NCI-H82 (cell line): ENCODE results near the gene NFASC.

Source experiments
- DNase-seq: peaks from one replicate; lab custom pipeline; 2025; lab: John Stamatoyannopoulos, UW

NFASC gene

DNA sequence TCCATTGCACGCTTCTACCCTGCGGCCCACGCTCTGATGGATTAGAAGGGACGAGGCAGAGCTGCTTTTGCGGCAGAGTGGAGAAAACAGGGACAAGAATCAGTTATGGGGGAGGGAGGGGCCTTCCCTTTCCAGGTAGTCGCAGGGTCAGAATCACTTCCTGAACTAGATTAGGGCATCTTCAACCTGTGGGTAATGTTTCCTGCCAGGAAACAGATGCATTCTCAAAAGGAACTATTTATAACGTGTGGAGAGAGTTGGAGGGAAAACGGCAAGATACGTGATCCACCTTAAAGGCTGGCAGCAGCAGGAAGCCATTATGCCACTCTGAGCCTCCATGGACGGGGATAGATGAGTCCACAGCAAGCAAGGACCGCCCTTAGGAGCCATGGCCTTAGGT, 112.5 kb downstream of the NFASC start:
- DNase-seq = no peak

DNA sequence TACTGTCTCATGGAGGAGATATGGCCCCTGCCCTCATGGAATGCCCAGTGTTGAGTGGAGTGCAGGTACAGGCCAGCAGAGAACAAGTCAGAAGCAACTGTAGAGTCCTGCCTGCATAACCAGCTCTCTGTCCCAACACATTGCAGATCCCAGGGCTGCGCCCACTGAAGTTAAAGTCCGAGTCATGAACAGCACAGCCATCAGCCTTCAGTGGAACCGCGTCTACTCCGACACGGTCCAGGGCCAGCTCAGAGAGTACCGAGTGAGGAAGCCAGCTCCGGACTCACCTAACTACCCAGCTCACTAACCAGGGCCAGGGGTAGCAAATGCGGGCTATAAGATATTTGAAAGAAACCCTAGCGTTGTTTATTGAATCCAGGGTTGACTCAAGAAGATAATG, 113.2 kb downstream of the NFASC start:
- no peak for DNase-seq

DNA sequence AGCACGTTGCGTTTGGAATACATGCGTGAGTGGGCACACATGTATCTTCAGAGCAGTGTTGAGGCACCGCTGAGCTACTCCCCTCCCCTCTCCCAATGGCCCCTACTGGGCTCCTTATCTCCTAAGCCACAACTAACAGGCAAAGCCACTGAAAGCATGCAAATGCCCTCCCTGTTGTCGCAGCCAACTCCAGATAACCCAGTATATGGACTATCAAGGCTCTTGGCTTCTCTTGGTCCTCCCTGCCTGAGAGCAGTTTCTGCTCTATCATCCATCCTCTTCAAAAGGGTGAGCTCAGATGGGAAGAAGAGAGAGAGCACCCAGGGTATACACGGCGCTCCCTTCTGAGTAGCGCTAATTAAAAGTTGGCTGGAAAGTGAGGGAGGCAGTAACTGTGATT, 113.8 kb downstream of the NFASC start:
- no peak for DNase-seq

DNA sequence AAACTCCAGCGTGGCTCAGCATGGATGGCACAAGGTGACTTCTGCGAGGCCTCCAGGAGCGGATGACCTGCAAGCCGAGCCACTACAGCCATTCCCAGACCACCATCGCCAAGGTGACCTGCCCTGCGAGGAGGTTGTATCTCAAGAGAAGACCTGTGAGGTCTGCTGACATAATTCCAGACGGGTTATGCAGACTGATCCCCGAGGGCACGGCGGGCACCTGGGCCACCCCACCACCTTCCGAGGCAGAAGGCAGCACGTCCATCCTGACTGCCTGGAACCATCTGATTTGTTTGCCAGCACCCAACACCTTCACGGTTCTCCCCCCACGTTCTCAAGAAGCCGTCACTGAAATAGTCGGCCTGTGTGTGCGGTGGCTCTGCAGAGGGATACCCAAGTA, 115.5 kb downstream of the NFASC start:
- no peak for DNase-seq

DNA sequence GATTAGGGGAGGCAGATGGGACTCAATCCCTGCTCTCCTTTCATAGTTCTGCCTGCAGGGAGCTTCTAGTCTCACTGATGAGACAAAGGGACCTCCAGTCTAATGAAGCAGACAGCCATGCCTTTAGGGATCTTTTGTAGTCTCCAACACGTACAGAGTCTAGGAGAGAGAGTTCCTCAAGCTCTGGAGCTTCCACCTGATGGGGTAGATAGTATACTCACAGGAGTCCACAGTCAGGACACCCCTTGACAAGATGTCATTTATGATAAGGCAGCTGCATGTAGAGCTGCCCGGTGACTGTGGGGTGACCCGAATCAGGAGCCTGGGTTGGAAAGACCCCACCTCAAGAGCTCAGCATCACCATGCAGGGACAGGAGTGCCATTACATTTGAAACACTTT, 117.0 kb downstream of the NFASC start:
- no peak for DNase-seq

DNA sequence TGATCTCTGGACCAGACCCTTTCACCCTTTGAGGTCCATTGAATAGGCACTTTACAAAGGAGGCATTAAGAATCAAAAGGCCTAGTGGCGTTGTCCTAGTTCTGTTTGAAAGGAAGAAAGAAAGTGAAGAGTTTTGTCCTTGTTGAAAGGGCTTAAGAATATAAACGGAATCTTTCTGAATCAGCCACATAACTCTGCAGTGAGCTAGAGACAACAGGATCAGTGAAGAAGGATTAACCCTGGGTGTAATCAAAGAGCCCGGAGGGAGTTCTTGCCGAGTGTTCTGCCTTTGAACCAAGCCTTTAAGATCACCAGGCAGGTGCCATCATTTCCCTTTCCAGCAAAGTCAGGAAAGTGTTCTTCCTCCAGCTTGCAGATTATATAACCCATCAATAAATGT, 117.5 kb downstream of the NFASC start:
- DNase-seq = peak; percentile 84

DNA sequence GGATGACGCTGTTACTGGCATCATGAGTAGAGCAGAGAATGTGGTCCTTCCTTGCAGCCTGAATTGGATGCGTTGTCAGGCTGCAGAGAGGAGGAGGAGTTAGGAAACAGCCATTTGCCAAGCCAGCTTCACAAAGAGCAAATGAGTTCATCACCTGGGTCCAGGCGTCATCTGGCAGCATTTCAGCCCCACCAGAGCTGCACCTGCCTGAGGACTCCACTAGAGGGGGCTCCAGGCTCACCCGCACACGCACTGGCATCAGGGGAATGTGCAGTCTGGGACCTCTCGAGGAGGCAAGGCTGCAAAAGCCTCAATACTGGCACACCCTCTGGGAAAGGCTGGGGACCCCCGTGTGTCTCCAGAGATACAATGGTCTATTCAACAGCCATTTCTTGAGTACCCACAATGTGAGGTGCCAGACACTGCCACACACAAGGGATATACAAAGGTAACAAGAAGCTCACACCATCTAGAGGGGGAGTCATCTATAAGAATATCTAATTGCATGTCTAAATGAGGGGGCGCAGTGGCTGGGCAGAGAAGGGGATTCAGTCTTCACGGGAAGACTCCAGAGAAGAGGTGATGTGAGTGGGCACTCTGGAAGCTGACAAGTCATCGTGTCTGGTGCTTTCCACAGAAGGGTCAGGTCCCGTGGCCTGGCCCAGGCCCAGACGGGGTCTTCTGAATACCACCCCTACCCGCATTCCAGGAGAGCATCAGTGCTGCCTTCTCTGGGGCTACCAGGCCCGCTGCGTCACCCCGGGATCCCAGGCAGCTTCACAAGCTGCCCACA, 118.8 kb downstream of the NFASC start:
- DNase-seq = peak; percentile 95

DNA sequence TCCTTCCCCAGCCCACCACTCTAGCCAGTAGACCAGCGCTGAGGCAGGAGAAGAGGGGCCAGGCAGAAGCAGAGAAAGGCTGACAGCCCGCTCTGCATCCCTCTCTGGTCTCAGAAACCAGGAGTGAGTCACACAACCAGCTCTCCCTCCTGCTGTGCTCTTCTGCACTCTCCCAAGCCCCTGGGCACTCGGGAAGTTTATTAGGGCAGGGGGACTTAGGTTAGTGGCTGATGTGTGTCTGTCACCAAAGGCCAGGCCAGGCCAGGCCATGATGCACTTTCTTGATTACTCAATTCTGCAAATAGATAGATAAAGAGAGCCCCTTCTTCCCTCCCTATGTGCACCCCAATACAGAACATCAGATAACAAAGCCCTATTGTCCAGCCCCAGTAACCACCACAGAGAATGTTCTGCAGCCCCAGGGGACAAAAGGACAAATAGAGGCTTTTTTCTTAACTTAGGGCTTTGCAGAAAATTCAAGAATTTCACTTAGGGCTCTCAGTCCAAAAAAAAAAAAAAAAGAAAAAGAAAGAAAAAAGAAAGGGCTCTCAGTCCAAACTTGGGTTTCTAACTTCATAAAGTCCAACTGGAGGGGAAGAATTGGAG, 119.5 kb downstream of the NFASC start:
- DNase-seq = no peak

DNA sequence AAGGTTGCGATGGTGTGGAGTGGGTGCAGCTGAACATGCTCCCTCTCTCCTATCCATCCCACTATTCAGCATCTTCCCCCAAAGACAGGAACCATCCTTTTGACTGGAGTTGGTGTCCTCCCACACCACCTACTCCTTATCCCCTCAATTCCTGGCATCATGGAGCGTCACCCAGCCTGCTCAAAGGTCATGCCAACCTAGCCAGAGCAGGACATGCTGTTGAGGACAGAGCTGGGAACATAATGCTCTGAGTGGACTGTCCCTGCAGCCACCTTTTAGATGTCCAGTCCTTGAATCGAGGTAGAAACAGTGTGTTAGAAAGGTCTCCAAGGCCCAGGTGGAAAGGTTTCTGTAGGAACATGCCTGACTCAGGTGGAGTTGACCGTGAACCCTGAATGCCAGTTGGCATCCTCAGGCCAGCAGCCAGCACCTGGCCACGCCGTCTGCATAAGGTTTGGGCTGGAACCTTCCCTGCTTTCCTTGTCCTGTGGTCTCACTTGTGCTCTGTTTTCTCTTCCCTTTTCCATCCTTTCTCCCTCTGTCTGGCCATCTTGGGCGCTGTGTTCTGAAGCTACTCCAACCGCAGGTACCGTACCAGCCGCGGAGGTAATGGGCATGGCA, 120.2 kb downstream of the NFASC start:
- no peak for DNase-seq

DNA sequence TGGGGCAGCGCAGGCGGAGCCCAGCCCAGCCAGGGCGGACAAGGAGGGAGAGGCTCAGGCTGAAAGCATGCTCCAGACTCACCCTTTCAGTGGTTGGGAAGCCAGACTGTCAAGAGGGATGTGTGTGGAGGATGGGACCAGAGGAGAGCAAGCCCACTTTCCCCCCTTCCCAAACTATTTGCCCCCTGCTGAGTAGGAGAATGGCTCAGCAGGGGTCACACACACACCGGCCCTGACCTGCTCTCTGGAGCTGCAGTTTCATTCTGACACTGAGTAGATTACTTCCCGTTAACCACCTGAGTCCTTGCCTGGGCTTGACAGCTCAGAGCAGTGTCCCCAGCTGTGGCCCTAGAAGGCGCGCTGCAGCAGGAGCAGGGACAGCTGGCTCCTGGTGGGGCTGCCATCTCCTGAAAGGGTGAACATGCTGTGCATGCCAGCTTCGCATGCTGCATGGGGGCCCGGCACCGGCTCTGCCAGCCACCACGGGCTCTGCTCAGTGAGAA, 120.7 kb downstream of the NFASC start:
- DNase-seq = peak; percentile 36

DNA sequence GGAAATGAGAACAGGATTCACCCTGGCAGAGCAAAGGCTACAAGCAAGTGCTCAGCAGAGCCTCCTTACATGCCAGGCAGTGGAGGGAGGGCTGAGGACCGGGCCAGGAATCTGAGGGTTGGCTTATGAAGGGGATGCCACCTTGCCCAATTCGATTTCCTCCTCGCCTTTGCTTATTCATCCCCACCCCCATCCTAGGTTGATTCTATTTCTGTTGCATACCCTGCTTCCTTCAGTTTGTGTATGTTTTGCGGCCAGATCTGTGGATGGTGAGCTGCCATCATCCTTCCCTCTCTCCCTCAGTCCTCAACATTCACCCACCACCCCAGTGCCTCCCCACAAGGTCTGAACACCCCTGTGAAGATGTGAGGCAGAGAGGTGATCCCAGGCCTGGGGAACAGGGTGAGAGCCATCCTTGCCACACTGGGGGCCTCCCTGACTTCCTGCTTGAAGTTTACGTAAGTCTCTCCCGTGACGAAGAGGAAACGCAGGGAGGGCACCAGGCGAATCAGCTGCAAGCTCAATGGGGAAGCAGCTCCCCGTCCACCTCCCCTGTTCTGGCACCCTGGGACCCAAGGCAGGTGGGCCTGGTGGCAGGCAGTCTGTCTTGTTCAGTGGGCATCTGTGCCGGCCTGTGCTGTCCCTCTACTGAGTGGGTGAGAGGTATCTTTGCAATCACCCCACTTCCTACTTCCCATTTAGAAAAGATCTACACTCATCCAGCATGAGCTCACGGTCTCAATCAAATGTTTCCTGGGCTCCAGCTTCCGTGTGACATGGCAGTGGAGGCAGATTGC, 121.7 kb downstream of the NFASC start:
- DNase-seq = no peak

DNA sequence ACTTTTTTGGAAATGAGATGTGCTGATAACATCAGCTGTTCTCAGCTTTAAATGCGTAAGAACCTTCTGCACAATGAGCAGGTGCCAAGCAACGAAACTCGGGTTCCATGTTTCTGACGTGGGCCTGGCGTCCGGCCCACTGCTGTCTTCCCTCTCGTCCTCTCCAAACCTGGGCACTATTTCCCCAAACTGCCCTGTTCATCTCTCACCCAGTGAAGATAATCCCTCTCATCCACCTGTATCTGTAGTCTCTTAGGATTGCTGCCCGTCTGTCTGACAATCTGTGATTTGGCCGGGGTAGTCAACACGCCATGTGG, 122.3 kb downstream of the NFASC start:
- DNase-seq = no peak

DNA sequence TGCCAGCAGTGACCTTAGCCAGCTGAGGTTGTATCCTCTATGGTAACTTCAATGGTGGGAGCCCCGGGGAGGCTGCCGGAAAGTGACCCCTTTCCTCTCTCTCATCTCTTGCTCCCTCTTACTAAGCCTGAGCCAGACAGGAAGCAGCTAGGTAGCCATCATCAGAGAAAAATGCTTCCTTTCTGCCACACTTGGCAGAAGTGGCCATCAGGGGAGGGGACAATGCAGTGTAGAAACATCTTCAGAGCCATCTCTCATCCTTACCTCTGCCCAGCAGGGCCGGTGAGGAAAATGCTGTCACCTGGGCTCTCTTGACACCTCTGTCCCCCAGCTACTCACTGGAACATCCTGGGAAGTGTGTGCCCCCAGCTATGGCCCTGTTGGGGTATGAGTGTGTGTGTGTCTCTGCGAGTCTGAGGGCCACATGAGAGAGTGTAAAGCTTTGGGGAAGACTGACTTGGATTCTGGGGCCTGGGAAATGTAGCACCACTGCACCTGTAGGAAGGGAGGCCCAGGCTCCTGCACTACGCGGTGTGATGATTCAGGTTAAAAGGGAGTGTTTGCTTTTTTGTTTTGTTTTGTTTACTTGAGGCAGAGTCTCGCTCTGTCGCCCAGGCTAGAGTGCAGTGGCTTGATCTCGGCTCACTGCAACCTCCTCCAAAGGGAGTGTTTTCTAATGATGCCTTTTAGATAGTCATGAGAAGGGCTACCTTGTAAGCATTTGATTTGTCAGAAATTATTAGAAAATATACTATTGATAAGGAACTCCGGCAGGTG, 123.6 kb downstream of the NFASC start:
- no peak for DNase-seq

DNA sequence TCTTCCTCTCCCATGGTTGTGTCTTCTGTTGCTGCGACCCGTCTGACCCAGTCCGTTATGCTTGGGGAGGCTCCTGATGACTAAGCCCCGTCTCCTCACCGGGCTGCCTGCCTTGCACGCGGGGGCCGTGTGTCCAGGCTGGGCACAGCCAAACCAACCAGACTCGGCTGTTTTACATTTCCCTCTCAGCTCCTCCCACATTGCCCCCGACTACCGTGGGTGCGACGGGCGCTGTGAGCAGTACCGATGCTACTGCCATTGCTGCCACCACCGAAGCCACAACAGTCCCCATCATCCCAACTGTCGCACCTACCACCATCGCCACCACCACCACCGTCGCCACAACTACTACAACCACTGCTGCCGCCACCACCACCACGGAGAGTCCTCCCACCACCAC, 126.3 kb downstream of the NFASC start:
- DNase-seq = no peak

DNA sequence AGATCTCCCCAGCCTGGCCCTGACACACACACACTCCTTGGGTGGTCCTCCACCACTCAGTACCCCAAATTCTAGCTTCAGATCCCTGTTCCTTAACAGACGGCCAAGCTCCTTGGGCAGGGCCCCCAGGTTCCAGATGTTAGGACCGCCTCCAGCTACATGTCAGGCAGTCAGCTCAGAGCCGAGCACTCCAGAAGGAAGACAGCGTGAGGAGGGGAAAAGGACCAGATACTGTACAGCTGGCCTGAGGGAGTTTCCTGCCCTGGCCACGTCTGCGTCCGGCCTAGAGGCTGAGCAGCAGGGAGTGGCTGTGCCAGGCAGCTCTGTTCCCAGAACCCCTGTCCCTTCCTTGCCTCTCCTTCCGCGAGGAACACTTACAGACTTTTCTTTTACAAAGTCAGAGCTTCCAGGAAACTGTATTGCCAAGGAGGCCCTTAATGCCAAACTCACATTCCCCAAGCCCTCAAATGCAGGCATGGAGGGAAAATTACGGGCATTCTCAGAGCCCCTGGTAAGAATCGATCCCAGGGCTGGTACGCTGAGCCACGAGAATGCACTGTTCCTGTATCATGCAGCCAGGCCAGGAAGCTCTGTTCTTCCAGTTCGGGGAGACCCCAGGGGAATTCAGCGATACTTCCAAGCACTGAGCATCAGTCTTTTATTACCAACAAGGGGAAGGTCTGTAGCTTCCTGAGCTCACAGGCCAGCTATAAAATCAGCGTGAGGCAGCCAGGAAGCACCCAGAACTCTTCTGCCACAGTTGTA, 127.1 kb downstream of the NFASC start:
- no peak for DNase-seq

DNA sequence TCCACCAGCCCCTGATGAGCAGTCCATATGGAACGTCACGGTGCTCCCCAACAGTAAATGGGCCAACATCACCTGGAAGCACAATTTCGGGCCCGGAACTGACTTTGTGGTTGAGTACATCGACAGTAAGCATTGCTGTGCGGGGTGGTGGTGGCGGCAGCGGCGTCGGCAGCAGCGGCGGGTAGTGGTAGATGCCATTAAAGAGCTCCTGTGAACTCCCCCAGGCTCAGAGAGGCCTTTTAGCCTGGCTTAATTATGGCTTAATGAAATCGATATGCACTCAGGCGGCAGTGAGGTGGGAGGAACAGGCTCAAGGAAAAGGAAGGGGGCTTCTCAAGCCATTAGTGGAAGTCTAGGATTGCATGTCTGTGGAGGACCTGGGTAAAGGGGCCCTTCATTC, 130.5 kb downstream of the NFASC start:
- peak; percentile 97 for DNase-seq

DNA sequence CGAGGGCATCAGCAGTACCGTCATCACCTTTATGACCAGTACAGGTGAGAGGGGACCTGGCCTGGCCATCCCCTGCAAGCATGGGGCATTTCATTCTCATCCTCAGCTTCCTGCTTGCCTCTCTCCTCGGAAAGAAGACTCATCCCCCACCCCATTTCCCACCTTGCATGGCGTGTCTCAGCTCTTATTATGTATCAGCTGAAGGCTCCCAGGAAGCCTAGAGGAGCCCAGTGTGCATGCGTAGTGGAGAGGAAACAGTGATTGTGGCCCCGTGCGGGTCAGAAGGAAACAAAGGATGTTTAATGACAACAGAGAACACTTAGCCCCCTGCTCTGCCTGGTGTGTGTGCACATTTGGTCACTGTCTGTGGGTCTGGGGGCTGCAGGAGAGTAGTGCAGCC, 132.0 kb downstream of the NFASC start:
- DNase-seq = peak; percentile 43

DNA sequence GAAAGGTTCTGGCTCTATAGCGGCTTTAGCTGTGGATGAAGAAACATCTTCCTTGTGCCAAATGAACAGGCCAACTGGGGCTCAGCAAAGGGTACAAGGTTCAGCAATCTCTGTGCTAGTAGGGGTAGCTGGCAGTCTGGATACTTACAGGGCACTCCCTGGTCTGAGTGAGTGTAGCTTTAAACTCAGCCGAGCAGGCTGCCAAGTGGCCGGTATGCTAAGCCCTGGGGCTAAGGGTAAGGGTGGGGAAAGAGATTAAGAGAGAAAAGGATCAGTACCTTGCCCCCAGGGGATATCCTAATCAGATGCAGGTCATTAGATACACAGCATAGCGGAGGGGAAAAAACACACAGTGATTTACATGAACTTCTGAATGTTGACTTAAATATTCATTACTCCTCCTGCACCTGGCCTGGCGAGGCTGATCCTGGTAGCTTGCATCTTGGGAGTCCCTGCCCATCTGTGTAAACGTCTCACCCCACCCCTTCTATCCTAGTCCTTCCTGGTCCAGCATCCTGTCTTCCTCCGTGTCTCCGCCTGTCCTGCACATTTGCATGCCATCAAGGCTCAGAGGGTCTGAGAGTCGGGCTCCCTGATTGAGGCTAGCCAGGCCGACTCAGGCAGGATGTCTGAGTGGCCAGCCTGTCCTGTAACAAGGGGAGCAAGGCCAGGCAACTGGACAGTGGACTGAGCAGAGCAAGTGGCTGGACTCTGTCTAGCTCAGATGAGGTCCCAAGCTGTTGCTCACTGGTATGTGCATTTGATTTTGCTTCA, 132.9 kb downstream of the NFASC start:
- peak; percentile 99 for DNase-seq

DNA sequence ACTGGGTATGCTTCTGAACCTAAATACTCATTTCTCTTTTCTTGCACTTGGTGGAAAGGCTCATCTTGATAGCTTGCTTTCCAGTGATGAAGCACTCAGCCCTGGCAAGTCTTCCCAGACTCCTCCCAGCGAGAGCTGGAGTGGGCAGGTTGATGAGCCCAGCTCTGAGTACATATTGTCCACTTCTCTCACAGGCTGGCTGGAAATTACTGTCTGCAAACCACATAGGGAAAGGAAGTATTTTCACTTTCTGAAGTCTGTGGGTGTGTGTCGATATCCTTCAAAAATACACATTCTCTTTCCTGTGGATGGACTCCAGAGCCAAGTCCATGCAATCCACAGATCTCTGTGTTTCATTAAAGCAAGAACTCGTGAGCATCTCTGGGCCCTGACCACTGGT, 133.7 kb downstream of the NFASC start:
- DNase-seq = no peak

DNA sequence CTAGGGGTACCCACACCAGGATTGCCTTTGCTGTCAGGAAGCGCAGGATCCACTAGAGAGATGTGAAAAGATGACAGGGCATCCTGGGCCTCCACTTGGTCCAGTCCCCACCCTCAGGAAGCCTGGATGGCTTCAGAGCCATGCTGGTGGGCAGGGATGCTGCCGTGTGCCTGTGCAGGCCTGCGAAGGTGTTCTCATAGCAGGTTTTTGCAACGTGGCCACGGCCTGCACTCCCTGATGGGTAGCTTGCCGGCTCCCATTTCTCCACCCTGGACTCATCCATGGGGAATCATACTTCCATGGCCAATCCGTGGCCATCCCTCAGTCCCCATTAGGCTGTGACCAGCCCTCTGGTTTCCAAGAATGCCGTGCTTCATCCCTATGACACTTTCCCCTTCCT, 138.2 kb downstream of the NFASC start:
- no peak for DNase-seq
